Neural progenitor cell (in vitro differentiated cells): Measurements from ENCODE around the gene PRPF8. TPM values are rescaled to one million over a fixed set of nuclear protein-coding genes. Genes with fewer than 3 reads are reported as not detected.

Experiments
- DNase-seq: peaks from one replicate; pipeline ENCODE4 v3.0.0-alpha.2; 2016; ENCODE audit warnings: low spot score
- H2AFZ ChIP-seq: fragments of 200-600 bp; sonication (generic); replicated peaks from 2 replicates; pipeline ENCODE4 v1.6.1; 2016; ENCODE audit warnings: antibody characterized with exemption
- H3F3A ChIP-seq: fragments of 200-600 bp; sonication (generic); 2 replicates; pipeline ENCODE4 v1.6.1; 2016; ENCODE audit warnings: antibody characterized with exemption, low read depth
- H3K27ac ChIP-seq: fragments of 200-600 bp; sonication (generic); 2 replicates; pipeline ENCODE4 v1.5.1; 2016; ENCODE audit warnings: mild to moderate bottlenecking
- H3K27me3 ChIP-seq: fragments of 200-600 bp; sonication (generic); 2 replicates; pipeline ENCODE4 v1.6.1; 2016; ENCODE audit warnings: mild to moderate bottlenecking, moderate library complexity
- H3K36me3 ChIP-seq: fragments of 200-600 bp; sonication (generic); 2 replicates; pipeline ENCODE4 v1.5.1; 2016
- H3K4me1 ChIP-seq: fragments of 200-600 bp; sonication (generic); 2 replicates; pipeline ENCODE4 v1.6.1; 2016; ENCODE audit warnings: mixed run types
- H3K4me2 ChIP-seq: fragments of 200-600 bp; sonication (generic); 2 replicates; pipeline ENCODE4 v1.6.1; 2016
- H3K4me3 ChIP-seq: fragments of 200-600 bp; sonication (generic); 2 replicates; pipeline ENCODE4 v1.5.1; 2016
- H3K79me2 ChIP-seq: fragments of 200-600 bp; sonication (generic); 2 replicates; pipeline ENCODE4 v1.6.1; 2016; ENCODE audit warnings: low read depth
- H3K9ac ChIP-seq: fragments of 200-600 bp; sonication (generic); 2 replicates; pipeline ENCODE4 v1.6.1; 2016
- H3K9me3 ChIP-seq: fragments of 200-600 bp; sonication (generic); 2 replicates; pipeline ENCODE4 v1.5.1; 2016; ENCODE audit warnings: low read depth
- H4K20me1 ChIP-seq: fragments of 200-600 bp; sonication (generic); 2 replicates; pipeline ENCODE4 v1.6.1; 2016; ENCODE audit warnings: low read depth
- H3K27ac Mint-ChIP-seq: 3 replicates; pipeline ENCODE4 v1.8.0; 2021; ENCODE audit warnings: mixed read lengths
- H3K27me3 Mint-ChIP-seq: 2 replicates; pipeline ENCODE4 v1.8.0; 2022; ENCODE audit warnings: low read depth, mild to moderate bottlenecking, inconsistent platforms, moderate library complexity, mixed read lengths; ENCODE audit not compliant: insufficient read depth
- H3K36me3 Mint-ChIP-seq: 3 replicates; pipeline ENCODE4 v1.8.0; 2021; ENCODE audit warnings: mixed read lengths
- H3K4me1 Mint-ChIP-seq: 3 replicates; pipeline ENCODE4 v1.8.0; 2021; ENCODE audit warnings: mixed read lengths
- H3K4me3 Mint-ChIP-seq: 3 replicates; pipeline ENCODE4 v1.8.0; 2021; ENCODE audit warnings: mild to moderate bottlenecking, moderate library complexity, mixed read lengths
- H3K9me3 Mint-ChIP-seq: 3 replicates; pipeline ENCODE4 v1.8.0; 2020; ENCODE audit warnings: mixed read lengths
- CTCF ChIP-seq: fragments of 200-600 bp; sonication (generic); IDR thresholded peaks from 2 replicates; pipeline ENCODE4 v1.5.1; 2017; ENCODE audit warnings: antibody characterized with exemption, mild to moderate bottlenecking
- EZH2 ChIP-seq: fragments of 200-600 bp; sonication (generic); IDR thresholded peaks from 2 replicates; pipeline ENCODE4 v1.6.1; 2017; ENCODE audit warnings: antibody characterized with exemption, mild to moderate bottlenecking, moderate library complexity
- EZH2phosphoT487 ChIP-seq: fragments of 200-600 bp; sonication (generic); IDR thresholded peaks from 2 replicates; pipeline ENCODE4 v1.6.1; 2017; ENCODE audit warnings: antibody characterized with exemption
- total RNA-seq: library from RNA; depleted of rRNA; stranded (reverse); fragments of >200 nt; gene quantifications from 2 replicates; pipeline ENCODE4 v1.2.3, GENCODE V29; 2015; ENCODE audit warnings: low replicate concordance

Gene PRPF8
- total RNA-seq, 1 donor from 2014 or later = 119 TPM

- no peak overlapping the region for H3K4me3 Mint-ChIP-seq
- no peak overlapping the region for H3K27ac Mint-ChIP-seq
- Histone ChIP-seq H3K9me3 (no peaks in the 10 kb centered on the region), H3F3A (no peaks in the 10 kb centered on the region), H4K20me1 (no peaks in the 10 kb centered on the region), H3K4me1 (no peaks in the 10 kb centered on the region), H2AFZ (no peak overlapping the region), H3K27ac (no peak overlapping the region), H3K4me2 (no peak overlapping the region), H3K4me3 (no peak overlapping the region), H3K79me2 (no peaks in the 10 kb centered on the region), H3K36me3 (no peaks in the 10 kb centered on the region), H3K9ac (no peak overlapping the region), H3K27me3 (no peaks in the 10 kb centered on the region)
- peaks cover 6% of the 10 kb centered on the region for H3K36me3 Mint-ChIP-seq
- no peak for DNase-seq
- H3K9me3 Mint-ChIP-seq = no peaks in the 10 kb centered on the region
- peaks cover 8% of the 10 kb centered on the region for H3K4me1 Mint-ChIP-seq
- no peaks in the 10 kb centered on the region for H3K27me3 Mint-ChIP-seq
- TF ChIP-seq CTCF = no peak
- TF ChIP-seq EZH2phosphoT487 = no peak
- TF ChIP-seq EZH2 = no peak
Measured at GRCh38 chr17:1611715-1612114, 73.0 kb downstream of the PRPF8 start.

GRCh38 chr17:1608676-1609075 lies 76.0 kb downstream of the PRPF8 start:
- Mint-ChIP-seq H3K36me3 (peaks cover 3% of the 10 kb centered on the region), H3K27me3 (peaks cover 2% of the 10 kb centered on the region), H3K9me3 (no peaks in the 10 kb centered on the region), H3K4me3 (no peak overlapping the region), H3K27ac (no peak overlapping the region), H3K4me1 (peaks cover 25% of the 10 kb centered on the region)
- Histone ChIP-seq H3K36me3 (no peaks in the 10 kb centered on the region), H3K9ac (no peak overlapping the region), H3K4me2 (no peak overlapping the region), H3K4me3 (no peak overlapping the region), H3K27me3 (no peaks in the 10 kb centered on the region), H4K20me1 (no peaks in the 10 kb centered on the region), H3F3A (peaks cover 5% of the 10 kb centered on the region), H2AFZ (no peak overlapping the region), H3K27ac (no peak overlapping the region), H3K9me3 (no peaks in the 10 kb centered on the region), H3K79me2 (no peaks in the 10 kb centered on the region), H3K4me1 (peaks cover 12% of the 10 kb centered on the region)
- DNase-seq = no peak
- TF ChIP-seq EZH2phosphoT487 = no peak
- TF ChIP-seq CTCF = no peak
- no peak for TF ChIP-seq EZH2

DNA sequence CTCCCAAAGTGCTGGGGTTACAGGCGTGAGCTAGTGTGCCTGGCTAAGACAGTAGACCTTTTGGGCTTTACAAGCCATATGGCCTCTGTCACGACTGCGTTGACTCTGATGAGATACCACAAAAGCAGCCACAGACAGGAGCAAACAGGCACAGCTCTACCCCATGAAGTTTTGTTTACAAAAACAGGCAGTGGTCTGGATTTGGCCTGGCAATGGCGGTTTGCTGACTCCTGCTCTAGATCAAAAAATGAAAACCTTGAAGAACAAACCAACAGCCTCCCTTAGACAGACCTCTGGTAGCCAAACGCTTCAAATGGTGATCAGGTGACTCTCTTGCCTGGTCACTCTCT lies 76.7 kb downstream of the PRPF8 start:
- Mint-ChIP-seq H3K36me3 (peaks cover 5% of the 10 kb centered on the region), H3K4me3 (no peak overlapping the region), H3K27ac (peak overlapping the region; percentile 14), H3K27me3 (peaks cover 2% of the 10 kb centered on the region), H3K9me3 (no peaks in the 10 kb centered on the region), H3K4me1 (peaks cover 25% of the 10 kb centered on the region)
- Histone ChIP-seq H3K27ac (no peak overlapping the region), H3K27me3 (no peaks in the 10 kb centered on the region), H3F3A (peaks cover 5% of the 10 kb centered on the region), H3K4me3 (no peak overlapping the region), H3K4me2 (no peak overlapping the region), H3K9me3 (no peaks in the 10 kb centered on the region), H3K4me1 (peaks cover 12% of the 10 kb centered on the region), H3K36me3 (no peaks in the 10 kb centered on the region), H3K79me2 (no peaks in the 10 kb centered on the region), H4K20me1 (no peaks in the 10 kb centered on the region), H3K9ac (no peak overlapping the region), H2AFZ (no peak overlapping the region)
- TF ChIP-seq EZH2phosphoT487 = no peak
- TF ChIP-seq EZH2 = no peak
- TF ChIP-seq CTCF = no peak
- DNase-seq = no peak
